Activated CD8-positive, alpha-beta T cell treated with anti-CD3 and anti-CD28 coated beads for 36 hours (primary cell): Measurements from ENCODE around the gene TUBA8. TPM values are rescaled to one million over a fixed set of nuclear protein-coding genes. Genes with fewer than 3 reads are reported as not detected.

Experiments
- ATAC-seq: fragments of 200-7000 bp; cut with Tn5 transposase; one replicate; pipeline ENCODE4 v1.10.0; 2021; ENCODE audit warnings: mild to moderate bottlenecking, moderate library complexity
- CTCF ChIA-PET: fragments of 350-600 bp; sonication (Branson Sonifier 250); formaldehyde crosslinking; loops from one replicate; lab custom pipeline; 2021; ENCODE audit warnings: antibody characterized with exemption; lab: Charles Lee
- POLR2A ChIA-PET: fragments of 350-600 bp; sonication (Branson Sonifier 250); formaldehyde crosslinking; loops from one replicate; lab custom pipeline; 2021; ENCODE audit warnings: antibody characterized with exemption; lab: Charles Lee
- DNase-seq: peaks from one replicate; pipeline ENCODE4 v3.0.0-alpha.2; 2020
- H3K27ac Mint-ChIP-seq: one replicate; pipeline ENCODE4 v1.8.0; 2021; ENCODE audit warnings: mild to moderate bottlenecking, mixed read lengths
- H3K27me3 Mint-ChIP-seq: one replicate; pipeline ENCODE4 v1.8.0; 2021; ENCODE audit warnings: mixed read lengths
- H3K36me3 Mint-ChIP-seq: one replicate; pipeline ENCODE4 v1.8.0; 2021; ENCODE audit warnings: low read depth, mixed read lengths
- H3K4me1 Mint-ChIP-seq: one replicate; pipeline ENCODE4 v1.8.0; 2021; ENCODE audit warnings: low read depth, mixed read lengths
- H3K4me3 Mint-ChIP-seq: one replicate; pipeline ENCODE4 v1.8.0; 2021; ENCODE audit warnings: mild to moderate bottlenecking, moderate library complexity, mixed read lengths
- H3K9me3 Mint-ChIP-seq: one replicate; pipeline ENCODE4 v1.8.0; 2021; ENCODE audit warnings: mixed read lengths
- intact Hi-C: fragments of 100-400 bp; cut with micrococcal nuclease; formaldehyde crosslinking; loops from one replicate; pipeline ENCODE4 v1.10.0; 2022
- total RNA-seq, 2 experiments: library from RNA; stranded (reverse); gene quantifications; one replicate each; pipeline ENCODE4 v1.2.3, GENCODE V29; 2021
- TF ChIP-seq, protein P1 (sequence below): fragments of 200-600 bp; IDR thresholded peaks from one replicate; pipeline ENCODE4 v1.8.0; 2022; ENCODE audit warnings: antibody characterized with exemption, mild to moderate bottlenecking

Gene TUBA8
- total RNA-seq, 2 experiments from 2014 or later: 0.56 to 0.85 TPM

DNA sequence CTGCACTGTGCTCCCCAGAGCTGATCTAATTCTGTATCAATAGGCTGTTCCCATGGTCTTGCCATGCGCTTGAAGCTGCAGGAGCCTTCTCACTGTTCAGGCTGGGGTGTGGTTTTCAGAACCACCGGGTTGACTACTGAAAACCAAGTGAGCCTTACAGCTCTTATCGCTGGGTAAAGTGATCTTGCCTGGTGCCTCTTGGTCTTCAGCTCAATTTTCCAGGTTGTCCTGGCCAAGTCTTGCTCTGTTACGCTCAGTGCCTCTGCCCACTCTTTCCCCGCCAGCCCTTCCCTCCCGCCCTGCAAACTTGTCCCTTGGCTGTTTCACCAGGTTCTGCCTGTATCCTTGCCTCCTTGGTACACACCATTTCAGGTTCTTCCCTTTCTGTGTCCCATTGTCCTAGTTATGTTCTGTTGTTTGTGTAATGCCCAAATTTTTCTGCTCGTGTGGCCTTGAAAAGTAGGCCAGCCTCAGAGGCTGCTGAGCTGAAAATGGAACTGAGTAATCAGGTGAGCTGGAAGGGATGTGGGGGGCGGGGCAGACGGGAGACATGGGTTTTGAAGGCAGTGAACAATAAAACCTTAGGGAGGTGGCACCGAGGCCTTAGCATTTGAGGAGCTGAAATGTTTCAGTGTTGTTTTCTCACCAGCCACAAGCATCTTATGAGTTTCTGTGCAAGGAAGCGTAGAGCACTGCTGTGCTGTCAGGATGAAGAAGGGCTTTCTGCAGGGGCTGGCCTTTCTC is 21.6 kb upstream of the TUBA8 start:
- Mint-ChIP-seq H3K9me3 (no peaks in the 10 kb centered on the region), H3K36me3 (peaks cover 48% of the 10 kb centered on the region), H3K27me3 (no peaks in the 10 kb centered on the region), H3K27ac (no peak overlapping the region), H3K4me1 (peaks cover 20% of the 10 kb centered on the region), H3K4me3 (no peak overlapping the region)
- ATAC-seq: no peak
- TF ChIP-seq, protein P1, sequence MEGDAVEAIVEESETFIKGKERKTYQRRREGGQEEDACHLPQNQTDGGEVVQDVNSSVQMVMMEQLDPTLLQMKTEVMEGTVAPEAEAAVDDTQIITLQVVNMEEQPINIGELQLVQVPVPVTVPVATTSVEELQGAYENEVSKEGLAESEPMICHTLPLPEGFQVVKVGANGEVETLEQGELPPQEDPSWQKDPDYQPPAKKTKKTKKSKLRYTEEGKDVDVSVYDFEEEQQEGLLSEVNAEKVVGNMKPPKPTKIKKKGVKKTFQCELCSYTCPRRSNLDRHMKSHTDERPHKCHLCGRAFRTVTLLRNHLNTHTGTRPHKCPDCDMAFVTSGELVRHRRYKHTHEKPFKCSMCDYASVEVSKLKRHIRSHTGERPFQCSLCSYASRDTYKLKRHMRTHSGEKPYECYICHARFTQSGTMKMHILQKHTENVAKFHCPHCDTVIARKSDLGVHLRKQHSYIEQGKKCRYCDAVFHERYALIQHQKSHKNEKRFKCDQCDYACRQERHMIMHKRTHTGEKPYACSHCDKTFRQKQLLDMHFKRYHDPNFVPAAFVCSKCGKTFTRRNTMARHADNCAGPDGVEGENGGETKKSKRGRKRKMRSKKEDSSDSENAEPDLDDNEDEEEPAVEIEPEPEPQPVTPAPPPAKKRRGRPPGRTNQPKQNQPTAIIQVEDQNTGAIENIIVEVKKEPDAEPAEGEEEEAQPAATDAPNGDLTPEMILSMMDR: no peak
- intact Hi-C loops: no loop called here
- POLR2A ChIA-PET: interaction anchor here (0.9 to 2.5 kb wide), 4 partner anchors 9 to 20 kb away, joined by 3 to 13 read pairs (median 3); no protein-coding TSS in a partner anchor
- CTCF ChIA-PET: interaction anchor here (1.4 kb wide), 2 partner anchors 10 to 259 kb away, joined by 3 read pairs; no protein-coding TSS in a partner anchor
- DNase-seq: no peak

DNA sequence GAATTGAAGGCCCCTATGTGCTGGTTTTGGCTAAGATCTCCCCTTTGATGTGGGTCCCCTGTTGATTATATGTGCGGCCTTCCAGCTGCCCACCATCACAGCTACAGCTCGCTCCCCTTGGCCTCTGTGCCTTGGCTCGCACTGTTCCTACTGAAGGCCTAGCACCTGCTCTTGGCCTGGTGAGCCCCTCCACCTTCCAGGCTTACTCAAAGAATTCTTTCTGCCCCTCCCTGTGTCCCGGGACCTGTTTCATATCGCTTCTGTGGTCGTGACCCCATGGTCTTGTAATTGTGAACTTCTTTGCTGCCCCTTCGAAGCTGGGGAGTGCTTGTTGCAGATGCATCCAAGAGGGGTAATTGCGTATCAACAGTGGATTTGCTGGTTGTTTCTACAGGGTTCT is 20.3 kb upstream of the TUBA8 start:
- ChIA-PET CTCF (interaction anchor here (1.2 kb wide), 1 partner anchor 11 kb away, joined by 3 read pairs; no protein-coding TSS in a partner anchor), POLR2A (interaction anchor here (0.7 to 2.5 kb wide), 4 partner anchors 10 to 317 kb away, joined by 3 to 13 read pairs (median 4); partner anchors contain the start of gene PEX26)
- Mint-ChIP-seq H3K4me1 (peaks cover 20% of the 10 kb centered on the region), H3K27me3 (no peaks in the 10 kb centered on the region), H3K9me3 (no peaks in the 10 kb centered on the region), H3K4me3 (no peak overlapping the region), H3K36me3 (peaks cover 46% of the 10 kb centered on the region), H3K27ac (no peak overlapping the region)
- DNase-seq (no peak), ATAC-seq (no peak)
- intact Hi-C loops: no loop called here
- TF ChIP-seq, protein P1: no peak

DNA sequence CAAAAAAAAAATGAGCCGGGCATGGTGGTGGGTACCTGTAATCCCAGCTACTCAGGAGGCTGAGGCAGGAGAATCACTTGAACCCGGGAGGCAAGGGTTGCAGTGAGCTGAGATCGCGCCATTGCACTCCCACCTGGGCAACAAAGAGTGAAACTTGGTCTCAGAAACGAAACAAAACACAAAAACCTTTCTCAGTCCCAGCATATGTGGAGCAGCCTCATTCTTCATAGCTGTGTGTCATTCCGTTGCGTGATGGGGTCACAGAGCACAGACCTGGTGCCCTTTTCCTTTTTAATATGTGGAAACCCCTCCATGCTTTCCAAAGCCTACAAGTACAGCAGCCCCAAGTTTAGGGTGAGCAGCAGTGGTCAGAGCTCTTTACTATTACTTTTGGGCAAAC is 19.1 kb upstream of the TUBA8 start:
- peaks cover 23% of the 10 kb centered on the region for H3K4me1 Mint-ChIP-seq
- no peak overlapping the region for H3K4me3 Mint-ChIP-seq

DNA sequence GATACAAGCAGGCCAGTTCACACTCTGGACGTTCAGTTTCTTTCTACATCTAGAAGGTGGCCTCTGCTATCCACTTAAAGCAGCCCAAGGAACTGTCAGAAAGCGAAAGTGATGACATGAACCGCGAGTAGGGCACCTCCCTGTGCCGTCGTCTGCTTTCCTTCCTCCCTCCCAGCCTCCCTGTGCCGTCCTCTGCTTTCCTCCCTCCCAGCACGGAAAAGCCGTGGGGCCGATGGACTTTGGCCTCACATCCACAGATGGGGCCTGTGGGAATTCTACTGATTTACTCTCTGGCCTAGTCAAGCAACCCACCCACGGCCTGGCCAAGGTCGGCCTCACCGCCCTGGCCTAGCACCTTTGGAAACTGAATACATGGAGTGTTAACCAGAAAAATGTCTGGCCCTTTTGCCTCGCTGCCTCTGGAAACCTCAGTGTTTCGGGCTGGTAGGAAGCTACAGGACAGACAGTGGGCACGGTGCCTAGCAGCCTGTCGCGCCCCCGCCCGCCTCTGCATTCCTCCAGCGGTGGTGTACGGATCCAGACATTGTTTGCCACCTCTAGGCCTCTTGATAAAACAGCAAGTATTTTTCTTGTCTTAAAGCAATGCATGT is 18.6 kb upstream of the TUBA8 start:
- peak; percentile 32 for DNase-seq
- Mint-ChIP-seq H3K36me3 (peaks cover 51% of the 10 kb centered on the region), H3K4me1 (peaks cover 23% of the 10 kb centered on the region), H3K4me3 (peak overlapping the region; percentile 4), H3K27me3 (no peaks in the 10 kb centered on the region), H3K27ac (peak overlapping the region; percentile 52), H3K9me3 (peaks cover 3% of the 10 kb centered on the region)
- ATAC-seq: peak; percentile 43
- TF ChIP-seq, protein P1: no peak
- intact Hi-C loops: no loop called here
- CTCF ChIA-PET: interaction anchor here (1.6 kb wide), 1 partner anchor 12 kb away, joined by 4 read pairs; no protein-coding TSS in a partner anchor
- POLR2A ChIA-PET: interaction anchor here (0.6 to 0.9 kb wide), 3 partner anchors 13 to 55 kb away, joined by 3 to 5 read pairs (median 4); no protein-coding TSS in a partner anchor

More for the DNA sequence above, 19.1 kb upstream of the TUBA8 start:
- DNase-seq (no peak), ATAC-seq (peak; percentile 37)
- no peaks in the 10 kb centered on the region for H3K27me3 Mint-ChIP-seq
- no peaks in the 10 kb centered on the region for H3K9me3 Mint-ChIP-seq
- H3K36me3 Mint-ChIP-seq: peaks cover 48% of the 10 kb centered on the region
- peak overlapping the region; percentile 5 for H3K27ac Mint-ChIP-seq
- ChIA-PET CTCF (interaction anchor here (1.2 to 1.6 kb wide), 2 partner anchors 12 kb away, joined by 3 to 4 read pairs; no protein-coding TSS in a partner anchor), POLR2A (interaction anchor here (0.9 kb wide), 1 partner anchor 12 kb away, joined by 5 read pairs; no protein-coding TSS in a partner anchor)
- TF ChIP-seq, protein P1: no peak
- intact Hi-C loops: no loop called here
